Fibroblast of the aortic adventitia (primary cell): ENCODE data around the gene DDR2. TPM values are rescaled to one million over a fixed set of nuclear protein-coding genes. Genes with fewer than 3 reads are reported as not detected.

Source experiments
- DNase-seq: peaks from one replicate; pipeline ENCODE4 v3.0.0-alpha.2; 2010; ENCODE audit warnings: low read depth
- H3K4me3 ChIP-seq: 2 replicates; pipeline ENCODE4 v1.5.1; 2011; ENCODE audit warnings: low read depth, mild to moderate bottlenecking, control low read depth, low read length, moderate library complexity
- total RNA-seq: library from RNA; depleted of rRNA; stranded (reverse); fragments of >200 nt; gene quantifications from 2 replicates; pipeline ENCODE4 v1.2.3, GENCODE V29; 2012; ENCODE audit warnings: low replicate concordance
- TF ChIP-seq, protein P1 (sequence below): IDR thresholded peaks from 2 replicates; pipeline ENCODE4 v1.5.1; 2011; ENCODE audit warnings: mild to moderate bottlenecking, low read length, control low read depth, inconsistent platforms; ENCODE audit not compliant: insufficient read depth

Gene DDR2
- total RNA-seq, 1 donor: 379 TPM

DNA sequence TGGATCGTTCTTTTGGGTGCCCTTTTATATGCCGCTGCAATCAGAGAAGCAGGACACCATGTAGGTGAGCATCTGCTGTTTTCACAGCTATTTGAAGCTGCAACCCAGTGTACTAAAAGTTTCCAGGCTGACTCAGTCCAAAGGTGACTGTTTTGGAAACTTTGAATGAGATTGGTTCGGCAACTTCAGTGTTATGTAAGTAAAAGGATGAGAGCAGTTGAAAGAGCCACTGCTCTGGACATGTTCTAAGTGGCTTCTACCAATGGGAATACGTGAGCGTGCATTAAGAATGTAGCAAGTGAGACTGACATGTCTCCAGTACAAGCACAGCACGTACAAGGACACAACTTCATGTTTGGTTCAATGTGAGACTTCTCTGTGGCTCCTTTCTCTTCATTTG is 55.6 kb downstream of the DDR2 start:
- TF ChIP-seq, protein P1, sequence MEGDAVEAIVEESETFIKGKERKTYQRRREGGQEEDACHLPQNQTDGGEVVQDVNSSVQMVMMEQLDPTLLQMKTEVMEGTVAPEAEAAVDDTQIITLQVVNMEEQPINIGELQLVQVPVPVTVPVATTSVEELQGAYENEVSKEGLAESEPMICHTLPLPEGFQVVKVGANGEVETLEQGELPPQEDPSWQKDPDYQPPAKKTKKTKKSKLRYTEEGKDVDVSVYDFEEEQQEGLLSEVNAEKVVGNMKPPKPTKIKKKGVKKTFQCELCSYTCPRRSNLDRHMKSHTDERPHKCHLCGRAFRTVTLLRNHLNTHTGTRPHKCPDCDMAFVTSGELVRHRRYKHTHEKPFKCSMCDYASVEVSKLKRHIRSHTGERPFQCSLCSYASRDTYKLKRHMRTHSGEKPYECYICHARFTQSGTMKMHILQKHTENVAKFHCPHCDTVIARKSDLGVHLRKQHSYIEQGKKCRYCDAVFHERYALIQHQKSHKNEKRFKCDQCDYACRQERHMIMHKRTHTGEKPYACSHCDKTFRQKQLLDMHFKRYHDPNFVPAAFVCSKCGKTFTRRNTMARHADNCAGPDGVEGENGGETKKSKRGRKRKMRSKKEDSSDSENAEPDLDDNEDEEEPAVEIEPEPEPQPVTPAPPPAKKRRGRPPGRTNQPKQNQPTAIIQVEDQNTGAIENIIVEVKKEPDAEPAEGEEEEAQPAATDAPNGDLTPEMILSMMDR: no peak
- DNase-seq: no peak
- H3K4me3 ChIP-seq: no peak overlapping the region

DNA sequence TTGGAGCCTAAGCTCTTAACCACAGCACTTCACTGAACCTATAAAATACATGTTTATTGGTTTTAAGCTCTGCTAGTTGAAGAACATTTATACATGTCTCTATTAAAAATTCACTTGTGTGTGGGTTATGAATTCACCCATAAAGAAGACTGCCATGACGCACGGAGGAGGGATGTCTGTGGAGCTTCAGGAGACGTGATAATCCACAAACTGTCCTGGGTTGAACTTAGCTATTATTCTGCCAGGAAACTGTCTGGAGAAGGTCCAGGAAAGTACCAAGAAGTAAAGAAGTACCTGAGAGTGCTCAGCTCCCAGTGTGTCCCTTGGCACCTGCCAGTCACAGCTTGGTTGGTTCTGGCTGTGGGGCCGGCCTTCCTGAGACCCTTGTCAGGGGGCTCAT is 56.3 kb downstream of the DDR2 start:
- no peak for DNase-seq
- no peak overlapping the region for H3K4me3 ChIP-seq

DNA sequence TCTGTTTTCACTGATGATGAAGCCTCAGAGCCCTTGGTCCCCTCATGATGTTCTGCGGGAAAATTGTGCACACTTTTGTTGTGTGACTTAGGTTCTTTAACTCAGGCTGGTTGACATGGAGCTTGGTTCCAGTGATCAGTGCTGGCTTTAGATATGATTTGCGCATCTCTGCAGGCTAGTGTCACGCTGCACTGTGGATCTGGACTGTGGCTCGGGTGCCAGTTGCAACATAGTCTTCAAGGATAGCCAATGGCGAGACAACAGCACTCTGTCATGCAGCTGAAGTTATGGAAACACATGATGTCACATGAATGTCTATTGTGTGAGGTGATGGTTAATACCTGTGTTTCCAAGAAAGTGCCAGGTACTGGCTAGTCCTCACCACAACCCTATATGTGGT is 56.7 kb downstream of the DDR2 start:
- DNase-seq: no peak
- no peak overlapping the region for H3K4me3 ChIP-seq
- TF ChIP-seq, protein P1: no peak

More for the DNA sequence above, 56.3 kb downstream of the DDR2 start:
- TF ChIP-seq, protein P1: no peak

DNA sequence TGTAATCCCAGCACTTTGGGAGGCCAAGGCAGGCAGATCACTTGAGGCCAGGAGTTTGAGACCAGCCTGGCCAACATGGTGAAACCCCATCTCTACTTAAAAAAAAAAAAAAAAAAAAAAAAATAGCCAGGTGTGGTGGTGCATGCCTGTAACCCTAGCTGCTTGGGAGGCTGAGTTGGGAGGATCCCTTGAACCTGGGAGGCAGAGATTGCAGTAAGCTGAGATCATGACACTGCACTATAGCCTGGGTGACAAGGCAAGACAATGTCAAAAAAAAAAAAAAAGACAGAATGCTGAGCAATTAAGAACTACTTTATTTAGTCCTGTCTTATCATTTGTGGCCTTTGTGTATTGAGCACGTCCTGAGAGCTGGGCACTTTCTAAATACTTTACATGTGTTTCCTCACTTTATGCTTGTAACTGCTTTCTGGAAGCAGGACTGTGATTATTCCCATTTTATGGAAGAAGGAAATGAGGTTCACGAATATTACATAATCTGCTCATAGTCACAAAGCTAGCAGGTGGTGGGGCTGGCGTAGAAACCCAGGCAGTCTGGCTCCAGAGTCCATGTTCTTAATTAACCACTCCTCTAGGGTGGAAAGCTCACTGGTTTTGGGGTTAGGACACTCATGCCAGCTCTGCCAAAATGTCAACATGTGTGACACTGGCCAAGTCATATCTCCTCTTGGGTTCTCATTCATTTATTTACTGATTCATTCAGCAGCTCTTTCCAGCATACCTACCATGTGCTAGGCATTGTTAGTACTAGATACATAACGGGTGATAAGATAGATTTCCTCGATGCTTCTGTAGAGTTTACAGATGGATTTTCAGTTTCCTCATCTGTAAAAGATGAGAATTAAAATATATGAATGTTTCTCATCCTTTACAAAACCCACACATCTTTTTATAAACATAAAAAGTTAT is 57.7 kb downstream of the DDR2 start:
- peak; percentile 48 for DNase-seq
- TF ChIP-seq, protein P1: no peak

DNA sequence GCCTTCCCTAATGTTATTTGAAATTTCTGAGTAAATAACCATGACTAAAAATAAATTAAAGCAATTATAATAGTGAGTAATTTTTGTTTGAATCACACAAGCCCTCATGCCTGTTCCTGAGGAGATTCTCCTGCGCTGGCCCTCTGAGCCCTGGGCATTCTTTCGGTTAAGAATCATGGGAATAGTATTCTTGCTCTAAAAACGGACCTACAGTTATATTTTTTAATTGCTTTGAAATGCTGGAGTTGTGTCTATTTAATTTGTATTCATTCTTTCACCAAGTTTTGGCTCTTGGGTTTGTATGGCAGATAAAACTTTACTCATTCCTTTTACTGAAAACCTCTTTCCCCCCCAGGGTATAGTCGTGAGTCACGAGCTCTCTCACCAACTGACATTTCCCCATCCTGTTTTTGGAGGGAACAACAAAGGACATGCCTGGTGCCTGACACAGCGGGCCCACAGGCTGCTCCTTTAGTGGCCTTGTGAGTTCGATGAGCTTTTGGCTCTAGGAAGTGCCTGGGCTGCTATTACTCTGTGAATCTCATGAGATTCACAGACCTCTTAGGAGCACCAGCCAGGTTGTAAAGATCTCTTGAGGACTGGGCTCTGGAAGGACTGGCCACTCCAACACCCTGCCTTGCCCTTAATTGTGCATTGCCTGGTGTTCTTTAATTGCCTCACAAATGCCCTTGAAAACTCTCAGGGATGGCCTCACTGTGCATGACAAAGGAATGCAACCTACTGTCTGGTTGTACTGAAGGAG is 58.6 kb downstream of the DDR2 start:
- peak; percentile 94 for DNase-seq
- H3K4me3 ChIP-seq: no peak overlapping the region
- TF ChIP-seq, protein P1: no peak

More for the DNA sequence above, 57.7 kb downstream of the DDR2 start:
- H3K4me3 ChIP-seq: no peak overlapping the region

DNA sequence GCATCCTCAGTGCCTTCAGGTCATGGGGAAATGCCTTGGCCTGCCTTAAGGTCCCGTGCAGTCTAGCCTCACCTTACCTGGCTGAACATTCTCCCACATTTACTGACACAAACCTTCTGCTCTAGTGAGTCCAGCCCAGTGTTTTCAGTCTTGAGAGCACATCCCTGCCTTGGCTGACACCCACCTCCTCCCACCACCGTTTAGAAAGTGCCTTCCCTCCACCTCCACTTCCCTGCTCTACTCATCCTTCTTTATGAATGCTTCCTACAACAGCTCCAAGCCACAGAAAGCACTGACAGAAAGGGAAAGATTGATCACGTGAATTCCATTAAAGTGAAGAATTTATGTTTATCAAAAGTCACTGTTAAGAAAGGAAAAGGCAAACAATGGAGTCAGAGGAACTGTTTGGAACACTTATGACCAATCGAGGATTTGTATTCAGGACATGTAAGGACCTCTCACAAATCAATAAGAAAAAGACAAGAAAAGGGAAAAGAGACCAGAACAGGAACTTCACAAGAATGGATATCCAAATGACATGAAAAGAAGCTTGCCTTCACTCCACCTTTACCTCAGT is 59.8 kb downstream of the DDR2 start:
- no peak overlapping the region for H3K4me3 ChIP-seq
- DNase-seq: no peak
- TF ChIP-seq, protein P1: no peak
